Endothelial cell (in vitro differentiated cells): ENCODE results near the gene C6orf47. TPM values are rescaled to one million over a fixed set of nuclear protein-coding genes. Genes with fewer than 3 reads are reported as not detected.

Experiments used
- DNase-seq: peaks from one replicate; pipeline ENCODE4 v3.0.0; 2021; ENCODE audit warnings: low spot score
- H3K27ac Mint-ChIP-seq: one replicate; pipeline ENCODE4 v1.8.0; 2021; ENCODE audit warnings: mixed read lengths, inconsistent platforms; ENCODE audit not compliant: unreplicated experiment
- H3K27me3 Mint-ChIP-seq: one replicate; pipeline ENCODE4 v1.8.0; 2021; ENCODE audit warnings: mild to moderate bottlenecking, moderate library complexity, mixed read lengths, inconsistent platforms; ENCODE audit not compliant: unreplicated experiment
- H3K36me3 Mint-ChIP-seq: one replicate; pipeline ENCODE4 v1.8.0; 2021; ENCODE audit warnings: mild to moderate bottlenecking, low read depth, mixed read lengths, inconsistent platforms; ENCODE audit not compliant: unreplicated experiment
- H3K4me1 Mint-ChIP-seq: one replicate; pipeline ENCODE4 v1.8.0; 2021; ENCODE audit warnings: mild to moderate bottlenecking, mixed read lengths, inconsistent platforms; ENCODE audit not compliant: unreplicated experiment
- H3K4me3 Mint-ChIP-seq: one replicate; pipeline ENCODE4 v1.8.0; 2021; ENCODE audit warnings: mild to moderate bottlenecking, mixed read lengths, inconsistent platforms; ENCODE audit not compliant: unreplicated experiment
- H3K9me3 Mint-ChIP-seq: one replicate; pipeline ENCODE4 v1.8.0; 2021; ENCODE audit warnings: mixed read lengths, inconsistent platforms; ENCODE audit not compliant: unreplicated experiment
- total RNA-seq: library from RNA; stranded (reverse); fragmentation: NEBNext Ultra II Directional; extraction: Animal tissue kit (Norgen Biotek cat#: 25700); gene quantifications from one replicate; pipeline ENCODE4 v1.2.1, GENCODE V29; 2021; ENCODE audit not compliant: unreplicated experiment
- TF ChIP-seq, protein P1 (sequence below): fragments of 200-600 bp; sonication (generic); IDR thresholded peaks from one replicate; pipeline ENCODE4 v1.5.0; 2021; ENCODE audit warnings: antibody characterized with exemption; ENCODE audit not compliant: unreplicated experiment

C6orf47 gene
- total RNA-seq, 1 donor from 2014 or later: 13.1 TPM

DNA sequence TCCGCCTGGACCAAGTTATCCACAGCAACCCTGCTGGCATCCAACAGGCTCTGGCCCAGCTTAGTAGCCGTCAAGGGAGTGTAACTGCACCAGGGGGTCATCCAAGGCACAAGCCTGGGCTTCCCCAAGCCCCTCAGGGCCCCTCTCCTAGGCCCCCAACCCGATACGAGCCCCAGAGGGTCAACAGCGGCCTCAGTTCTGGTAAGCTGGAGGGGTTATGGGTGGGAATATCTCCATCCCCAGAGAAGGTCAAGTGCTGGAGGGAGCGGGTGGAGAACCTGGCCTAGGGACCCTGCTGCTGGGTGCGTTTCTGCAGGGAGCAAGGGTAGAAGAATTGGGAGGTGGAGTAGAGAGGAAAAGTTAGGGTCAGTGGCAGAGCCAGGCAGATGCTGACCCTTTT, 27.1 kb downstream of the C6orf47 start:
- no peaks in the 10 kb centered on the region for H3K4me1 Mint-ChIP-seq
- no peak for DNase-seq
- peaks cover 32% of the 10 kb centered on the region for H3K36me3 Mint-ChIP-seq
- H3K4me3 Mint-ChIP-seq: no peak overlapping the region
- H3K9me3 Mint-ChIP-seq: no peaks in the 10 kb centered on the region
- H3K27ac Mint-ChIP-seq: no peak overlapping the region
- TF ChIP-seq, protein P1, sequence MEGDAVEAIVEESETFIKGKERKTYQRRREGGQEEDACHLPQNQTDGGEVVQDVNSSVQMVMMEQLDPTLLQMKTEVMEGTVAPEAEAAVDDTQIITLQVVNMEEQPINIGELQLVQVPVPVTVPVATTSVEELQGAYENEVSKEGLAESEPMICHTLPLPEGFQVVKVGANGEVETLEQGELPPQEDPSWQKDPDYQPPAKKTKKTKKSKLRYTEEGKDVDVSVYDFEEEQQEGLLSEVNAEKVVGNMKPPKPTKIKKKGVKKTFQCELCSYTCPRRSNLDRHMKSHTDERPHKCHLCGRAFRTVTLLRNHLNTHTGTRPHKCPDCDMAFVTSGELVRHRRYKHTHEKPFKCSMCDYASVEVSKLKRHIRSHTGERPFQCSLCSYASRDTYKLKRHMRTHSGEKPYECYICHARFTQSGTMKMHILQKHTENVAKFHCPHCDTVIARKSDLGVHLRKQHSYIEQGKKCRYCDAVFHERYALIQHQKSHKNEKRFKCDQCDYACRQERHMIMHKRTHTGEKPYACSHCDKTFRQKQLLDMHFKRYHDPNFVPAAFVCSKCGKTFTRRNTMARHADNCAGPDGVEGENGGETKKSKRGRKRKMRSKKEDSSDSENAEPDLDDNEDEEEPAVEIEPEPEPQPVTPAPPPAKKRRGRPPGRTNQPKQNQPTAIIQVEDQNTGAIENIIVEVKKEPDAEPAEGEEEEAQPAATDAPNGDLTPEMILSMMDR: no peak
- H3K27me3 Mint-ChIP-seq: peaks cover 8% of the 10 kb centered on the region

DNA sequence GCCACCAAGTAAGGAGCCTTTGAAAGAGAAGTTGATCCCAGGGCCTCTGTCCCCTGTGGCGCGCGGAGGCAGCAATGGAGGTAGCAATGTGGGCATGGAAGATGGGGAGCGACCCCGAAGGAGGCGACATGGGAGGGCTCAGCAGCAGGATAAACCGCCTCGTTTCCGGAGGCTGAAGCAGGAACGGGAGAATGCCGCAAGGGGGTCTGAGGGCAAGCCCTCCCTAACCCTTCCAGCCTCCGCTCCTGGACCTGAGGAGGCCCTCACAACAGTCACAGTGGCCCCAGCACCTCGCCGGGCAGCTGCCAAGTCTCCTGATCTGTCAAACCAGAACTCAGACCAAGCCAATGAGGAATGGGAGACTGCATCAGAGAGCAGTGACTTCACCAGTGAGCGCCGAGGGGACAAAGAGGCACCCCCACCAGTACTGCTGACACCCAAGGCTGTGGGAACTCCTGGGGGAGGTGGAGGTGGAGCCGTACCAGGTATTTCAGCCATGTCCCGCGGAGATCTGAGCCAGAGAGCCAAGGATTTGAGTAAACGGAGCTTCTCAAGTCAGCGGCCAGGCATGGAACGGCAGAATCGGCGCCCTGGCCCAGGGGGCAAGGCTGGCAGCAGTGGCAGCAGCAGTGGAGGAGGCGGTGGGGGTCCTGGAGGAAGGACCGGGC, 28.2 kb downstream of the C6orf47 start:
- Mint-ChIP-seq H3K27ac (no peak overlapping the region), H3K27me3 (peaks cover 8% of the 10 kb centered on the region), H3K9me3 (no peaks in the 10 kb centered on the region), H3K4me3 (no peak overlapping the region), H3K36me3 (peaks cover 35% of the 10 kb centered on the region), H3K4me1 (no peaks in the 10 kb centered on the region)
- TF ChIP-seq, protein P1: no peak
- DNase-seq: no peak

DNA sequence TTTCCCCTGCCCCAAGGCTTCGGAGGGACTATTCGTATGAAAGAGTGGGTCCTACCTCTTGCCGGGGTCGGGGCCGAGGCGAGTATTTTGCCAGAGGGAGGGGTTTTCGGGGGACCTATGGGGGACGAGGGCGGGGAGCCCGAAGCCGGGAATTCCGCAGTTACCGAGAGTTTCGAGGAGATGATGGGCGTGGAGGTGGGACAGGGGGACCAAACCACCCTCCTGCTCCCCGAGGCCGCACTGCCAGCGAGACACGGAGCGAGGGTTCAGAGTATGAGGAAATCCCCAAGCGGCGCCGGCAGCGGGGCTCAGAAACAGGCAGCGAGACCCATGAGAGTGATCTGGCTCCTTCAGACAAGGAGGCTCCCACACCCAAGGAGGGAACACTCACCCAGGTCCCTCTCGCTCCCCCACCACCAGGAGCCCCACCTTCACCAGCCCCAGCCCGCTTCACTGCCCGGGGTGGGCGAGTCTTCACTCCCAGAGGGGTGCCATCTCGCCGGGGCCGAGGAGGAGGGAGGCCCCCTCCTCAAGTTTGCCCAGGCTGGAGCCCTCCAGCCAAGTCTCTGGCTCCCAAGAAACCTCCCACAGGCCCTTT, 28.8 kb downstream of the C6orf47 start:
- no peak for DNase-seq
- no peak overlapping the region for H3K27ac Mint-ChIP-seq

DNA sequence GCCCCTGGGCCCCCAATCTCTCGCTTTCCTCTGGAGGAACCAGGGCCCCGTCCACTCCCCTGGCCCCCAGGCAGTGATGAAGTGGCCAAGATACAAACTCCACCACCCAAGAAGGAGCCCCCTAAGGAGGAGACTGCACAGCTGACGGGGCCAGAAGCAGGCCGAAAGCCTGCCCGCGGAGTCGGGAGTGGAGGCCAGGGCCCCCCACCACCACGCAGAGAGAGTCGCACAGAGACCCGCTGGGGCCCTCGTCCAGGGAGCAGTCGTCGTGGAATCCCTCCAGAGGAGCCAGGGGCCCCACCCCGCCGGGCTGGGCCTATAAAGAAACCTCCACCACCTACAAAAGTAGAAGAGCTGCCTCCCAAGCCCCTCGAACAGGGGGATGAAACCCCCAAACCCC, 29.4 kb downstream of the C6orf47 start:
- Mint-ChIP-seq H3K4me3 (no peak overlapping the region), H3K4me1 (no peaks in the 10 kb centered on the region), H3K27me3 (peaks cover 6% of the 10 kb centered on the region), H3K36me3 (peaks cover 42% of the 10 kb centered on the region), H3K27ac (no peak overlapping the region), H3K9me3 (no peaks in the 10 kb centered on the region)
- no peak for DNase-seq
- TF ChIP-seq, protein P1: no peak

More for the DNA sequence above, 28.8 kb downstream of the C6orf47 start:
- Mint-ChIP-seq H3K9me3 (no peaks in the 10 kb centered on the region), H3K27me3 (peaks cover 8% of the 10 kb centered on the region), H3K4me3 (no peak overlapping the region), H3K36me3 (peaks cover 40% of the 10 kb centered on the region), H3K4me1 (no peaks in the 10 kb centered on the region)
- TF ChIP-seq, protein P1: no peak

DNA sequence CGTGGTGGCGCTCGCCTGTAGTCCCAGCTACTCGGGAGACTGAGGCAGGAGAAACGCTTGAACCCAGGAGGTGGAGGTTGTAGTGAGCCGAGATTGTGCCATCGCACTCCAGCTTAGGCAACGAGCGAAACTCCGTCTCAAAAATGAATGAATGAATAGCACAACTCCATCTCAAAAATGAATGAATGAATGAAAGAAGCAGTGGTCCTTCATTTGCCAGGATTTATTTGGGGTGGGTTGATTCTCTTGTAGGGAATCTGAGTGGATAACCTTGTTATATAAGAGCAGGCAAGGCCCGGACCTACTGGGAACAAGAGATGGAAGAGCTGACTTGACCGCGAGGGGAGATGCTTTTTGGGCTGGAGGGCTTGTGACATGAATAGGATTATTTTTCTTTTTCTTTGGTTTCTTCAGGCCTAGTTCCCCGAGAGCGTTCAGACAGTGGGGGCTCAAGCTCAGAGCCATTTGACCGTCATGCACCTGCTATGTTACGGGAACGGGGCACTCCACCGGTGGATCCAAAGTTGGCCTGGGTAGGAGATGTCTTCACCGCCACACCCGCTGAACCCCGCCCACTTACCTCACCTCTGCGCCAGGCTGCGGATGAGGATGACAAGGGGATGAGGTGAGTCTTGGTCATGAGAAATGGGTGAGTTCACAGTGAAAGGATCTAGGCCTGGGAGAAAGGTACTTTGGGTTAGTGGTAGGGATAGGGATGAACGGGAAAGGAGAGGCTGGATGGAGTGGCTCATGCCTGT, 30.2 kb downstream of the C6orf47 start:
- H3K36me3 Mint-ChIP-seq: peaks cover 42% of the 10 kb centered on the region
- H3K27me3 Mint-ChIP-seq: peaks cover 4% of the 10 kb centered on the region
- TF ChIP-seq, protein P1: no peak
- no peaks in the 10 kb centered on the region for H3K4me1 Mint-ChIP-seq
- H3K4me3 Mint-ChIP-seq: peak overlapping the region; percentile 72
- H3K27ac Mint-ChIP-seq: peak overlapping the region; percentile 61
- H3K9me3 Mint-ChIP-seq: no peaks in the 10 kb centered on the region
- DNase-seq: no peak
